Stimulated activated CD4-positive, alpha-beta T cell treated with anti-CD3 and anti-CD28 coated beads, Interleukin-15, amount 100 ng/mL, for 48 hours (primary cell): ENCODE results near the gene DBP.

Experiments
- DNase-seq, 2 donors: peaks; one replicate each; pipeline ENCODE4 v3.0.0-alpha.2; 2020; ENCODE audit warnings: low read depth in 2 of 2

DBP gene

DNA sequence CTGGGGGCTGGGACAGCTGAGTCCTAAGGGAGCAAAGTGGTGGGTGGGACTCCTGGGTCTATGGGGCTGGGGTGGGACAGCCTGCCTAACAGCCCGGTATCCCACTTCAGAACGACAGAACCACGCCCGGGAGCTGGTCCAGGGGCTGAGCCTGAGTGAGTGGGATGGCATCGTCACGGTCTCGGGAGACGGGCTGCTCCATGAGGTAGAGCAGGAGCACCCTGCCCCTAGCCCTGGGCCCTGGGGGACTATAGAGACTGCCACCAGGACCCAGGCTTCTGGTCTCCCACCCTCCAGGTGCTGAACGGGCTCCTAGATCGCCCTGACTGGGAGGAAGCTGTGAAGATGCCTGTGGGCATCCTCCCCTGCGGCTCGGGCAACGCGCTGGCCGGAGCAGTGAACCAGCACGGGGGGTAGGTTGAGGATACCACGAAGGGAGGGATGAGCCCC, 9.3 kb downstream of the DBP start:
- no peak for DNase-seq

DNA sequence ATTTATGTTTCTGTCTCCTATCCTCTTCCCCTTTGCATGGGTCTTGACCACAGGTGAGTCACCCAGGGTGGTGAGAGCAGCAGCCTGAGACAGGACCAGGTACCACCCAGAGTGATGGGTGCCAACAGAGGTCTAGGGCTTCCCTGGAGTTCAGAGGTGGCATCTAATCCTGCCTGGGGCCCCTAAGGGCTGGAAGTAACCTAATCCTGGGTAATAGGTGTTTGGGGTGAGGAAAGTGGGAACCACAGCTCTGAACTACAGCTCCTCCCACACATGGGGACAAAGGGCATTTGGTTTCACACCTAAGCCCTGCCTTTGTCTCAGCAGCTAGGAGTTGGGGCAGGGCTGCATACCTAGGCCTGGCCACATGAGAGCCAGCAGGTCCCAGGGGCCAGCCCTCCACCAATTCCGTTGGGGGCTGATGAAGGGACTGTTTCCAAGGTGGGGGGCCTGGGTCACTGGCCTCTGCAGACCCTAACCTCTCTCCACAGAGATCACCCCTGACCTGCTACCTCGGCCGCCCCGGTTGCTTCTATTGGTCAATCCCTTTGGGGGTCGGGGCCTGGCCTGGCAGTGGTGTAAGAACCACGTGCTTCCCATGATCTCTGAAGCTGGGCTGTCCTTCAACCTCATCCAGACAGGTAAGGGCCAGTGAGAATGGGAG, 9.8 kb downstream of the DBP start:
- DNase-seq, result no peak

DNA sequence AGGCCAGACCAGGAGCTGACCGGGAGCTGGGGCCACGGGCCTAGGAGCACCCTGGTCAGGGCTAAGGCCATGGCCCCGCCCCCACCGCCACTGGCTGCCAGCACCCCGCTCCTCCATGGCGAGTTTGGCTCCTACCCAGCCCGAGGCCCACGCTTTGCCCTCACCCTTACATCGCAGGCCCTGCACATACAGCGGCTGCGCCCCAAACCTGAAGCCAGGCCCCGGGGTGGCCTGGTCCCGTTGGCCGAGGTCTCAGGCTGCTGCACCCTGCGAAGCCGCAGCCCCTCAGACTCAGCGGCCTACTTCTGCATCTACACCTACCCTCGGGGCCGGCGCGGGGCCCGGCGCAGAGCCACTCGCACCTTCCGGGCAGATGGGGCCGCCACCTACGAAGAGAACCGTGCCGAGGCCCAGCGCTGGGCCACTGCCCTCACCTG, 11.3 kb downstream of the DBP start:
- DNase-seq, result no peak

DNA sequence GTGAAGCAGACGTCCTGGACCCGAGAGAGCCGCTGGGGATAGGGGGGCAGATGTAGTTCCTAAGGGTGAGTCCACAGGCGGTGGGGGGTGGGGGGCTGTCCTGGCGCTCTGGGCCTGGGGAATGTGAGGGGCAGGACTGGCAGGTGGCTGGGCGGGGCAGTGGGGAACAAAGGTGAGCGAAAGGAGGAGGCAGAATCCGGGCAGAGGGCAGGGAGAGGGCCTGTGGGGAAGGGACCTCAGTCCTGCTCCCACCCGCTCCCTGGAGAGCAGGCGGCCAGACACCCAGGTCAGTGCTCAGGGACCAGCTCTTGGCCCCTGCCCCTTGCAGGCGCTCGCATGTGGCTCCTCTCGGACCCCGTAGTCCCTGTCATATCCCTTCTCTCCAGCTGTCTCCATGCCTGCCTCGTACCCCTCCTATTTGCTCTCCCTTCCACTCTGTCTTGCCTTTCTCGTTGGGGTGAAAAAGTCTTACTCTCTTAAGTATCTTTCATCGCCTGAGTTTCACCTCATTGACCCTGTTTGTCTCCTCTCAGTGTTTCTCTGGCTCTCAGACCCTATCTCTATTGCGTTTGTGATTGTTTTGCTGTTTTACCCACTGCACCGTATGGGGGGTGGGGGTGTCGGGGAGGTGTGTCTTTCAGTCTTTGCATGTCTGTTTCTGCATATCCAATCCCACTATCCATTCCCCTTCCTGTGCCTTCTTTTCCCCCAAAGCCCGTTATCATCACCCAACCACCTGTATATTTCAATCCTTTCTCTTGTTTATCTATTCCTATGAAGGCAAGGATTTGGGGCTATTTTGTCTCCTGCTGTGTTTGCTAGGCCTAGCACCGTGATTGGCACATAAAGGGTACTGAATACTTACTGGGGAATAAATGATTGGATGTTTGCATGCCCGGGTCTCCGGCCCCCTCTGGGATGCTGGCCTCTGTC, 12.1 kb downstream of the DBP start:
- DNase-seq, result no peak

DNA sequence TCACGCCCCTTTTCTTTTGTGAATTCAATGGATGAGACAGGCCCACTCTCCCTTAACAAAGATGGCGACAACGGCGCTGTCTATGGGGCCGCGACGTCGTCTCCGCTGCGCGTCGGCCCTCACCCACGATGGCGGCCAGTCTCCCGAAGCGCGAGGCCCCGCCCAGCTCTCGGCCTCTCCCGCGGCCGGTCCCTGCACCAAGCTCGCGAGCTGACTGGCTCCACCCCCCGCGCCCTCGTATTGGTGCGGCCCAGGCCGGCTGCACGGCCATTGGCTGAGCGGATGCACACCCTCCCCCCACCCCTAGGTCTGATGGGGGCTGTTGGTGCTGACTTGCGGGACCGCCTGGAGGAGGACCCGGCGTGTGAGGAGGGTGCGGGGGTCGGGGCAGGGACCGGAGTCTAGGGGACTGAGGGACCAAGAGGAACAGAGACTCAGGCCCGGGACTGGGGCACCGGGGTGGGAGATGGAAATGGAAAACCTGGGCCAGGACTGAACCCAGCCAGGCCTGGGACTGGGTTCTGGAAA, 13.0 kb downstream of the DBP start:
- peak; percentile 93 to 98 for DNase-seq

DNA sequence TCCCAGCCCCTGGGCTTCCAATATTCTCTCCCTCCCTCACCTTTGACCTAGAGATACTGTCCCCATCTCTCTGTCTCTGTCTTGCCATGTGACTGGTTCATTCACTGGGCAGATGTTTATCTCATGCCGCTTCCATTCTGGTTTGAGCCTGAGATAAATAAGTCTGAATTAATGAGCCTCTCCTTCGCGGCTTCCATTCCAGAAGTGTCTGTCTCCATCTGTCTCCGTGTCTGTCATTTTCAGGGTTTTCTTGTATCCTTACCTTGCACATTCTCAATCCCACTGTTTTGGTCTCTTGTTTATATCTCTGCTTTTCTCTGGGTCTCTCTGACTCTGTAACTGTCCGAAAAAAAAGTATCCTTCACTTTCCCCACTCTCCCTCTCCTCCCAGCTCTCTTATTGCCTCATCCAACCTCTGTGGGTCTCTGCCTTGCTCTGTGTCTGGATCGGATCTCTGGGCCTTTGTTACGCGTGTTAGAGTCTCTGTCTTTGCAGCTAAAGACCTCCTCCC, 13.6 kb downstream of the DBP start:
- no peak for DNase-seq

DNA sequence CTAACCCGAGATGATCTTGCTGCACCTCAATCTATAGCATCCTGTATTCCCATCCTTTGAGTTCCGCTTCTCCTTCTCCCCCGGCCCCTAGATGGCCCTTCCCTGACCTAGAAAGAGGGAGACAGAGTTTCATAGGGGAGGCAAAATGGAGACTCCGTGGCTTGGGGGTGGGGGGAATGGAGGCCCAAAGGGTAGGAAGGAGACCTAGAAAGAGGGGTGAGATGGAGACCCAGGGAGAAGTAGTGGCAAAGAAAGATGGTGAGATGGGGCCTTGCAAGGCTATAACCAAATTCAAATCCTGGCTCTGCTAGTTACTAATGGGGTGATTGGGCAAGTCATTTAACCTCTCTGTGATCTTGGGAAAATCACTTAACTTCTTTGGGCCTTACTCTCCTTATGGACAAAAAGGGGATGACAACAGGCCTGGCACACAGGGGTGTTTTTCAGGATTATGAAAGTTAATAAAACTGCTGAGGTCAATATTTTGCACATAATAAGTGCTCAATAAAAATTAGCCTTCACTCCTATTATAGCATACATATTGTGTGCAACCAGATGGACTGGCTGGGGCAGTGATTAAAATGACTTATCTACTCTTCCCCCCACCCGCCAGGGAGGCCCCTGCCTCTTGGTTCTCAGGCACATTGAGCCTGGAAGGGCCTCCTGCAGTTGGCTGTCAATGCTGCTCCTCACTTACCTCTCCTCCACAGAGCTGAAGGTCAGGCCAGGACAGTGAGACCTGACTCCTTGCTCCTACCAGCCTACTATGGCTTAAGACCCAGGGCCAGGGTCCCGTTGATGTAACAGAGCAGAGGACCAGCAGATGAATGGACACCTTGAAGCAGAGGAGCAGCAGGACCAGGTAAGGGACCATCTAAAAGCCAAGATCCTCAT, 17.2 kb downstream of the DBP start:
- no peak for DNase-seq

DNA sequence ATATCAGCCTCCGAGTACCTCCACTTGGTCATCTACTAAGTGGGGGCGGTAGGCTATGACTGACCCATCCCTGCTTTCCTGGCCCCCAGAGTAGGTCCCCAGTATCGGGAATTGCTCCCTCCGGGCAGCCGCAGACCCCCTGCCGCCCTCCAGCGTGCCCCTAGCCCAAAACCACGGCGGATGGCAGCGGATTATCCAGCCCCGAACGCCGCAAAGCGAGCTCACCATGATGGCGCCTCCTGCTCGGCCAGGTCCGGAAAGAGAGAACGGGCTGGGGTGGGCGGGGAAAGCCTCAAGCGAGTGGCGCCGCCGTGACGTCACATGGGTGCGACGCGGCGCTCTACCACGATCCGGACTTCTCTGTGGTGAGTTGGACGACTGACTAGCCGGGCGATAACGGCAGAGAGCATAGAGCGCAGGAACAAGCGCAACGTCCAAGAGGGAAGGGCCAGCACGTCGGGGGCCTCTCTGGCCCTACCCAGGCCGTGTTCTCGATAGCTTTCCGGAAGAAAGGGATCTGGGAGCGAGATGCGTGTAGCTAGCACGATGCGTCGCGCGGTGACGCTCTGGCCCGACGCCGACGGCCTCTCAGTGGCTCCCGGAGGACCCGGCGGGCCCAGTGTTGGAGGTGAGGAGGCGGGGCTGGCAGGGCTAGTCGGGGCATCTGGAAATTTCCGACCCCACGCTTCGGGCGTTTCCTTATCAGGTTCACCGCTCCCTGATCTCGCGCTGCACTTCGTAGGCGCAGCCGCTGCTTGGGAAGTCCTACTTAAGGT, 18.1 kb downstream of the DBP start, which contains the start of the genes RPL18 and SPHK2:
Gene RPL18 (minus strand): TSS at position 263 of the 776 bp plus-strand sequence. CDS start 35 bp downstream, at position 228.
Gene SPHK2 (plus strand): TSS at position 591 of the 776 bp plus-strand sequence. CDS start 1,009 bp downstream, outside the sequence.
- DNase-seq, result peak; percentile 93

DNA sequence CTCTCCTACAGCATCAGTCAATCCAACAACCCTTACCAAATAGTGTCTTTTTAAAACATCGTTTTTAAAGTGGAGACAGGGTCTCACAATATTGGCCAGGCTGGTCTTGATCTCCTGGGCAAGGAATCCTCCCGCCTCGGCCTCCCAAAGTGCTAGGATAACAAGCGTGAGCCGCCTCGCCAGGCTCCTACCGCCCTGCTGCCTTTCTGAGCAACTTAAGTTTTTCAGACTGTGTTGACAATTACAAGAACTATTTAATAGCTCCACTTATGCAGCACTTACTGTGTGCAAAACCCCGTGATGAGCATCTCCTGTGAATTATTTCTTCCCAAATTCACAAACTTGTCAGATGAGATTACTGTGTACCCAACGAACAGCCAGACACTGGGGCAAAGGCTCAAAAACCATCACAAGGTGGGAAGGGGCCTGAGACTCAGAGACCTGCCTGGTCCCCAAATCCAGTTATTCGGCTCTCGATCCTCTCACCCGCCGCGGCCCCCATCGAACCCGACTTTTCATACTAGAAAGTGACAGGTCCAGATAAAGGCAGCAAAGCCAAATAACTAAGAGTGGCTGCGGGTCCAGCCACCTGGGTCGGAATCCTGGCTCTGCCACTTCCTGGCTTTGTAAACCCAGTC, 18.8 kb downstream of the DBP start:
- DNase-seq, result no peak

DNA sequence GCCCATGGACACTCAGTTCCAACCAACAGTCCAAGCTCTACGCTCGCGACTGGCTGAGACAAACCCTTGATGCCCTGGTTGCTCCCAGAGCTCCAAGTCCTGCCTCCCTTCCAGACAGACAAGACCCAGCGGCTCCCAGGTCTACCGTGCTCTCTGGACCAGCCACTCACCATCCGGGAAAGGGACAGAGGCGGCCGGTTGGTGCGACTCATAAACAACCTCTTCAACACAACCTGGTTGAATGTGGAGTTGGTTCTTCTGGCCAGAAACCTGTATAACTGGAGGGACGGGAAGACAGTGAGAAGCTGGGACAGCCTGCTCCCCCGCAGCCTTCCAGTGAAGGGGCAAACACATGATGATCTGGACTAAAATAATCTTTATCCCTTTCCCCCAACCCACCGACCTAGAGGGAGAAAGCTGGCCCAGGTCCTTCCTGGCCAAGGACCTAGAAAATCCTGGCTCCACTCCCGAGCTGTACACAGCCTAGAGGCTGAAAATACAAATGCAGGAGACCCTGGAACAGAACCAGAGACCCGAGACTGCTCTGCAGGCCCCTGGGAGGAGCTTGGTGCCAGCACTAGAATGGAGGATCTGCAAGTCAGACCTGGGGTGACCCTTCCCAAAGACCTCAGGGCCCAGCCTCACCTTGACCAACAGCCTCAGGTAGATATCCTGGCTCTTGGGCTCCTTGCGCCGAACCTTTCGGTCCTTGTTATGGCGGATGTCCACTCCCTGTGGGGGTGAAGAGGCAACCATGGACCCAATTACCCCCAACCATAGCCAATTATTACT, 19.8 kb downstream of the DBP start:
- DNase-seq, result no peak

DNA sequence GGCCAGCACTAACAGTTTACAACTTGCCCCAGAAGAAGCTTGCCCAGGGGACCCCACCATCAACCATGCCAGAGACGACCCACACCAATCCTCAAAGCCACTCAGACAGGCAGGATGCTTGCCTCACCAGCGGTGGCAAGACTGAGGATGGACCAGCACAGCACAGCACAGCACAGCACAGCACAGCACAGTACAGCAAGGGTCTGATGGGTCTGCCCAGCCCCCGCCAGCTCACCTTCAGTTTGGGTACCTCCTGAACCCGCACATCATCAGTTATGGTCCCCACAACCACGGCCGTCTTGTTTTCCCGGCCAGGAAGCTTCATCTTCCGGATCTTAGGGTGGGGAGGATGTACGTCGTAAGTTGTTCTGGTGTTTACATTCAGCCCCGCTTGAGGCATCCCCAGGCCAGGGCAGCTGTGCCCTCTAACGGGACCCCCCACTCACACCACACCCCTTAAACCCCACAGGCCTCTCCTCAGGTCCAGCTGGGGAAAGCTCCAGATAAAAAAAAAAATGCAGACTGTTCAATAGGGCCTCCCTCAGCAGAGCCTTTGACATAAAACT, 20.6 kb downstream of the DBP start:
- DNase-seq, result no peak

DNA sequence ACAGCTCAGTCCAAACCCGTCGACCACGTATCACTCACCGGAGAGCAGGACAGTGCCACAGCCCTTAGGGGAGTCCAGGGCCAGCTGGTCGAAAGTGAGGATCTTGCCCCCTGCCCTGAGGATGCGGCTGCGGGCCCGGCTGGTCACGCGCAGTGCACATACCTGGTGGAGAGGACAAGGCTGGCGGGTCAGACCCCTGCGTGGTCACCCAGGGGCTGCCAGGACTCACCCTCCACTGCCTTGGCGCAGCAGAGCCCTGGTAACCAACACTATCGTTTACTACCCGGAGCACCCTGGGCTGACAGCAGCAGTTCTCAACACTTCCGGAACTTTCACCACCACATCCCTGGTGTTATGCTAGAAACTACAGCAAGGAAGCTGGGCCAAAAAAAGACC, 21.1 kb downstream of the DBP start:
- DNase-seq, result no peak

DNA sequence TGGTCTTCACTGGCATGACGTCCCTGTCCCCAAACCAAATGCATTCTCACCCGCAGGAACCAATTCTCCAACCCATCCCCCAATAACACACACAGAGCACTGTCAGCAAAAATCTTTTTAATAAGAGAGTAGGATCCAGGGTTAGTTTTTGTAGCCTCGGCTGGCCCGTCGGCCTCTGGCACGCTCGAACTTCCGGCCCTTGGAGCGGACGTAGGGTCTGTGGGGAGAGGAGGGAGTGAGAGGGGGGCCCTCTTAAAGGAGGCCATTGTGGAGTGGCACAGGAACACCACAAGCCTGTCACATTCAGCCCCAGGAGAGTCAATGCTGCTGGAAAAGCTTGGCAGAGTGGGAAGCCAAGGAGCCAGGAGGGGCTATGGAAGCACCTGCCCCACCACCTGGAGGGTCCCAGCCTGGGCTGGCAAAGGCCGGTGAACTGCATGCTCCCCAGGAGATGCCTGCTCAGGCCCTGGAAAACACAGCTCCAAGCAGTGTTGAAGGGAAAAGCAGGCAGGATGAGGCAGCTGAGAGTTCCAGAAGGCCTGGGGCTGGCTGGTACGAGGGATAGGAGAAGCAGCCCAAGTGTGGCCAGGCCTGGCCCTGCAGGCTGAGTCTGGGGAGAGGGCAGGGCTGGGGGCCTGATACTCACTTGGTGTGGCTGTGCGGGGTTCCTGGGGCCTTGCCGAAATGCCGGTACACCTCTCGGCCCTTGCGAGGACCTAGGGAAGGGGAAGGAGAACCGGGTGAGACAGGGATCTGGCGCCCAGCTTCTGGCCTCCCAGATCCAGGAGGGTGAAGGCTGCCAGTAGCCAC, 21.7 kb downstream of the DBP start:
- no peak for DNase-seq

DNA sequence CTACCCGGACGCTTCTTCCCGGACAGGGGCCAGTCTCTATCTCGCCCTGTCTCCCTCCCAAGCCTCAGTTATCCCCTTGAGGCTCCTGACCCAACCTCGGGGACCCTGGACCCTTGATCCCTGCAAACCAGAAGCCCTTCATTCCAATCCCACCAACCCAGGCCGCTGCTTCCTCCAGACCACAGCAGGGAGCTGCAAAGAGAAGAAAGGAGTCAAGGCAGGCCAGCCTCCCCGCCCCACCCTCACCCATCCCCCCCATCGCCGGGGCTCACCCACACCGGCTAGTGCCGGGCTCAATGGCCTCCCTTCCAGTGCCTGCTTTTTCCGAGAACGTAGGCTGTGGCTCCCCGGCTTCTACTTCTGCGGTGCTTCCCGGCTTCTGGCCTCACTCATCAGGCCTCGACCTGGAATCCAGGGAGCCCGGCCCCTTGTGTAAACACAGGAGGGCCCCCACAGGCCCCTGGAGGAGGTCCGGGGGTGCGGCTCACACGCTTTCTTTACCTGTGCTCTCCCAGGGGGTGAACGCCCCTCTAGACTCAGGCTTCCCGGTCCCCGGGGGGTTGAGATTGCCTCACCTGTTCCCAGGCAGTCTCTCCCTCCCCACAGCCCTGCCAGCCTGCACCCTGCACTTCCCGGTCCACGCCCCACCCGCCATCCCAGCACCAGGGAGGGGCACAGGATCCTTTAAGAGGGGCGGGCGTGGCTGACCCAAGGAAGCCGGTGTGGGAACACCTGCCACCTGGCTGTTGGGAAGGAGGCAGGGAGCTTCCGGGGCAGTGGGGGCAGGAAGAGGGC, 22.5 kb downstream of the DBP start, which contains the start of gene FAM83E:
Gene FAM83E (minus strand): TSS at position 641 of the 795 bp plus-strand sequence. CDS start 1,704 bp downstream, outside the sequence.
- DNase-seq, result no peak

DNA sequence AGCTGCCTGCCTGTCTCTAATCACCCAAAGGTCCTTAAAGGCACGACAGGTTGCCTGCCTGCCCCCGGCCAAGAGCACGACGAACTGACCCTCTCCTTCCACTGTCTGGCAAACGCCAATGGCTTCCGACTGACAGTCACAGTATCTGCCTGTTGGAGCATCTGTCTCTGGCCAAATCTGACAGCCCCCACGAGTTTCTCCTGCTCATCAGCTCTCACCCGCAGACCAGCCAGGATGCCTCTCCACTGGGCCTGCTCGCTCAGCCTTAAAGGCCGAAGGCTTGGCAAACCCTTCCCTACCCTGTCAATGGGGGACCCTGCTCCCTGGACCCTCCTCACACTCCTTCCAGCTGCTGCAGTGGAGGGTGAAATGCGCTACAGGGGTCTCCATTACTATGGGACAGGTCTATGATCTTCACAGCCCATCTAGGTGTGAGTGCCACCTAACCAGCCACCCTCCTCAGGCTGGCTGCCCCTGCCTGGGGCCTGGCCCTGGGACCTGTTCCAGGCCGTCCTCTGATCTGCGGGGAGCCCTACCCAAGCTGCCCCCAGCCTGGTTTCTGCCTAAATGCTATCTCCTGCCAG, 23.2 kb downstream of the DBP start:
- DNase-seq, result no peak

DNA sequence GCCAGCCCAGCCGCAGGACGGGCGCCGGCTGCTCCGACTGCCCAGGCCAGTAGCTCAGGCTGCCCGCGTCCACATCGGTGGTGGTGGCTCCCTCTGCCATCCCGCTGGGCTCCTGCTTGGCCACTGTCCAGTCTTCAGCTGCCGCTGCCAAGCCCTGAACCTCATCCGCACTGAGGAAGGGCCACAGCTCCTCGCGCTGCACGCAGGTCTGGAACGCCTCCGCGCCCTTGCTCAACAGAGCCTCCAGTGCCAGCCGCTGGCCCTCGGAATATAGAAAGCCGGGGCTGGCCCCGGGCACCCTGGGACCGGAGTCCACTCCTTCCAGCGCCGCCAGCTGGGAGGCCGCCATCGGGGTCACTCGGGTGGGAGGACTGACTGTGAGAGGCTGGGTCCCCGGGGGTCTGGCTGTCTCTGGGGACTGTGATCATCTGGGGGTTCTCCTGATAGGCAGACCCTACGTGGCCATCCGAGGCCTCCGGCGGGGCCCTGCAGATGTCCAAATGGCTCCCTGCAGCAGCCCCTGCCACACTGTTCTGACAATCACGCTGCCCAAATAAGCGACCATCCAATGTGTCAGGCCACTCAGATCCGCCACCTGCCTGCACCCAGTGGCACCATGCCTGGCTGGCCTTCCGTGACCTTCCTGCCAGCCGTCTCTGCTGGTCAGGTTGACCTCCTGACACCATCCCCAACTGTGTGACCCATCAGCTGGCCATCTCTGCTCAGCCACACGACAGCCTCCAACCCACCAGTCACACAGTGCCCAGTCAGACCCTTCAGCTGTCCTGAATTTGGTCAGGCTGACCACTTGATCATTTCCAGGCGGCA, 23.9 kb downstream of the DBP start:
- no peak for DNase-seq
